HuH-7.5 (cell line): Measurements from ENCODE around the gene CAD.

Source experiments
- DNase-seq: peaks from one replicate; pipeline ENCODE4 v3.0.0; 2011; ENCODE audit warnings: low spot score

Gene CAD

DNA sequence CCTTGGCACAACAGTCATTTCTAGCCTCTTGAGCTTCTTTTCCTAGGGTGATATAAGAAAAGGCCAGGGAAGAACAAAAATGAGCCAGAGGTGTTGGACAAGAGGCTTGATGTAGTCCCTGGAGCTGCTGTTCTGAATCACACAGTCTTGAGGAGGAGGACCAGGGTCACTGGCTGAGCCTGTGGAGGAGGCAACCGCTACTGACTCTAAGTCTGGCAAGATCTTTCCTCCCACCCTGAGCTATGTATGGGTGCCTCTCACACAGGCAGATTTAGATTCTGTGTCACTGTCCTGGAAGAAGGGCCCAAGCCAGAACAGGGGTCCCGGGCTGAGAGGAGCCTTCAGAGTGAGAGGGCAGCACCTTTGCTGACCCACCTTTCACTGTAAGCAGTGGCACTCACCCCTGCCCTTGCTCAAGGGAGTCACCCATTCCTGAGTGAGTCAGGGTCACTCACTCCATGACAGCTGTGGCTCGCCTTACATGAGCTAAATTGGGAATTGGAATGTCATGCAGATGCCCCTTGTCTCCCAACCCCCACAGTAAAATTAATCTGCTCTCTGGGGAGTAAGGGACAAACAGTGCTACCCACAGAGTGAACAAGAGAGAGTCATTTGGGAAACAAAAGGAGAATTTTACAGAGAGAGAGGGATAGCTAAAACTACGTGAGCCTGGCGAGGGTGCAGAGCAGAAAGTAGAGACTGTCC lies 64.8 kb downstream of the CAD start, which contains the start of gene TRIM54:
Gene TRIM54 (plus strand): TSS at position 575 of the 705 bp plus-strand sequence. CDS start 303 bp downstream, outside the sequence.
- DNase-seq = no peak

- no peak for DNase-seq
Measured at GRCh38 chr2:27282892-27283291, 65.7 kb downstream of the CAD start.

GRCh38 chr2:27284996-27285395 lies 67.8 kb downstream of the CAD start:
- no peak for DNase-seq

DNA sequence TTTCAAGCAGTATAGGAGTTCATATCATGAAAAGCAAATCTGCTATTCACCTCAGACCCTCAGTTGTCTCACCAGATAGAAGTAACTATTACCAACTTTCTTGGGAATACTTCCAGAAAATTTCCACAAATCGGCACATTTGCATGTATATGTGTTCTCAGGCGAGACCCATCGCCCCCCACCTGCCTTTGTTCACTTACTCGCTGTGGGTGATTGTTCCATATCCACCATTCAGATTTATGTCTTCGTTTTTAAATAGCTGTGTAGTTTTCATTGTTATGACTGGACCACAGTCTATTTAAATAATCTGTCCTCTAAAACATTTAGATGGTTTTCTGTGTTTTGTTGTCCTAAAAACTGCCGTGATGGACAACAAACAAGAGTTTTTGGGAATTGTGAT lies 68.3 kb downstream of the CAD start:
- DNase-seq = no peak

DNA sequence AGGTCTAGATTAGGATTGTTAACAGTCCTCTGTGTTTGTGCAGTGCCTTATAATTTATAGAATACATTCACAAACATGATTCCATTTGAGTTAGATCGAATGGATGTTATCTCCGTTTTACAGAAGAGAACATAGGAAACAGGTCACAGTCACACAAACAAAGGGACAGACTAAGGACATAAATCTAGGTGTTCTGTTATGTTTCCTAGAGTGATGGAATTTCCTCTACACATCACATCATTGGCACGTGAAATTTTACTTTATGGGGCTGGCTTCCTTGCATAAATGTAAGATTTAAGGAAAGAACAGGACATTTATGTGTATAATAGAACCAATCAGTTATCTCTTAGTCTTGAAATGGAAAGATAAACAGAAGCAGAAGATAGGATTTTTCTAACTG lies 71.4 kb downstream of the CAD start:
- DNase-seq = no peak

DNA sequence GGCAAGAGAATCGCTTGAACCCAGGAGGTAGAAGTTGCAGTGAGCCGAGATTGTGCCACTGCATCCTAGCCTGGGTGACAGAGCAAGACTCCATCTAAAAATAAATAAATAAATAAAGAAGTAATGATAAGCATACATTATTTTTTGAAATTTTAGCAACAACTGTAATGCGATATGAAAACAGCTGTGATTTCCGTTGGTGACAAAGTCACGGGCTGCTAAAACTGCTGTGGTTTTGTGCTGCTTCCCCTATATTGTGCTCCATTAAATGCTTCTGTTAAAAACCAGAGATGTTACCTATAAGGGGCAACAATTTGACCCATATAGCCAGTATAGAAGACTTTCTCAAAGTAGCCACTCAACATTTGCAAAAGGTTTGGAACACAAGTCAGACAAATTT lies 73.4 kb downstream of the CAD start:
- no peak for DNase-seq

GRCh38 chr2:27291865-27292264 lies 74.7 kb downstream of the CAD start:
- DNase-seq = no peak
